ENCODE results near the gene GDI2. TPM values are rescaled to one million over a fixed set of nuclear protein-coding genes. Genes with fewer than 3 reads are reported as not detected.

GDI2 gene
- total and polyA plus RNA-seq, 2 of the 13 experiments (the other 11 are each of a cell fraction or from before 2014, with no cell fraction given), result 153 to 477 TPM

- peak; percentile 42; the same call in 1 of the 2 replicates for TF ChIP-seq PAXIP1 (CRISPR knock-in tag; conservative IDR thresholded peaks at IDR 0.05)
- TF ChIP-seq POGK (CRISPR knock-in tag; conservative IDR thresholded peaks at IDR 0.05), result no peak
- TF ChIP-seq E2F5 (CRISPR knock-in tag; conservative IDR thresholded peaks at IDR 0.05), result no peak
- no peak for TF ChIP-seq ZBTB46 (CRISPR knock-in tag; IDR thresholded peaks at IDR 0.05; ENCODE audit: borderline replicate concordance)
- TF ChIP-seq ATF7 (IDR thresholded peaks at IDR 0.05), result no peak
- peak; percentile 50; the same call in 1 of the 2 replicates for TF ChIP-seq ATF7 (CRISPR knock-in tag; IDR thresholded peaks at IDR 0.05)
- TF ChIP-seq ZNF280B (CRISPR knock-in tag; IDR thresholded peaks at IDR 0.05; ENCODE audit: borderline replicate concordance), result no peak
- TF ChIP-seq ZNF709 (CRISPR knock-in tag; IDR thresholded peaks at IDR 0.05), result peak; percentile 83; the same call in 1 of the 2 replicates
- TF ChIP-seq ZNF12 (CRISPR knock-in tag; IDR thresholded peaks at IDR 0.05), result peak; percentile 43; the same call in 1 of the 2 replicates
- TF ChIP-seq ZNF770 (CRISPR knock-in tag; IDR thresholded peaks at IDR 0.05), result peak; percentile 56
- TF ChIP-seq TAF1 (CRISPR knock-in tag; IDR thresholded peaks at IDR 0.05), result peak; percentile 46
These were observed 27.4 kb upstream of the GDI2 start (continued) for GRCh38 chr10:5840314-5841307.
